Prostate gland (tissue), 2 donors: ENCODE results near the gene MYO9B.

Source experiments
- CTCF ChIP-seq, 4 experiments: fragments of 200-600 bp in 2 of 4; fragments of 450-650 bp in 2 of 4; sonication (generic) in 2 of 4; IDR thresholded peaks; 1 replicate in 3 of 4; 2 replicates in 1 of 4; pipeline ENCODE4 v1.5.1; 2016 to 2019; ENCODE audit warnings: antibody characterized with exemption in 4 of 4, mild to moderate bottlenecking in 2 of 4, moderate library complexity in 2 of 4
- POLR2A ChIP-seq: fragments of 450-650 bp; IDR thresholded peaks from one replicate; pipeline ENCODE4 v1.6.1; 2016; ENCODE audit warnings: antibody characterized with exemption, mild to moderate bottlenecking
- POLR2AphosphoS5 ChIP-seq: sonication (generic); formaldehyde crosslinking; IDR thresholded peaks from one replicate; pipeline ENCODE4 v1.6.1; 2017; ENCODE audit warnings: antibody characterized with exemption

GRCh38 chr19:17026706-17027534 lies 48.7 kb upstream of the MYO9B start, which contains the start of gene CPAMD8:
- TF ChIP-seq POLR2A (no peak), CTCF (IDR thresholded peaks at IDR 0.05) (no peak), POLR2AphosphoS5 (no peak)
